Stomach (tissue), 4 donors: ENCODE data around the gene RBFOX2.

ENCODE experiments used
- CTCF ChIP-seq, 7 experiments: fragments of 450-650 bp in 4 of 7; fragments of 200-600 bp in 3 of 7; sonication (generic) in 3 of 7; IDR thresholded peaks; one replicate each; pipeline ENCODE4 v1.5.1; 2016 to 2019; ENCODE audit warnings: antibody characterized with exemption in 7 of 7, control low read depth in 2 of 7, mild to moderate bottlenecking in 1 of 7
- POLR2AphosphoS5 ChIP-seq, 3 donors: sonication (generic); formaldehyde crosslinking; IDR thresholded peaks; one replicate each; pipeline ENCODE4 v1.6.1; 2016; ENCODE audit warnings: antibody characterized with exemption in 3 of 3

GRCh38 chr22:35695202-35695601 lies 333.4 kb downstream of the RBFOX2 start:
- TF ChIP-seq CTCF (IDR thresholded peaks at IDR 0.05) (no peak), POLR2AphosphoS5 (IDR thresholded peaks at IDR 0.05) (no peak)
